ENCODE measurements around the gene TM9SF2. TPM values are rescaled to one million over a fixed set of nuclear protein-coding genes. Genes with fewer than 3 reads are reported as not detected.

The TM9SF2 gene
- total and polyA plus RNA-seq, 9 of the 15 experiments (the other 6 are each of a cell fraction or from before 2014, with no cell fraction given), result 23.3 to 83.2 (median 55.1) TPM

DNA sequence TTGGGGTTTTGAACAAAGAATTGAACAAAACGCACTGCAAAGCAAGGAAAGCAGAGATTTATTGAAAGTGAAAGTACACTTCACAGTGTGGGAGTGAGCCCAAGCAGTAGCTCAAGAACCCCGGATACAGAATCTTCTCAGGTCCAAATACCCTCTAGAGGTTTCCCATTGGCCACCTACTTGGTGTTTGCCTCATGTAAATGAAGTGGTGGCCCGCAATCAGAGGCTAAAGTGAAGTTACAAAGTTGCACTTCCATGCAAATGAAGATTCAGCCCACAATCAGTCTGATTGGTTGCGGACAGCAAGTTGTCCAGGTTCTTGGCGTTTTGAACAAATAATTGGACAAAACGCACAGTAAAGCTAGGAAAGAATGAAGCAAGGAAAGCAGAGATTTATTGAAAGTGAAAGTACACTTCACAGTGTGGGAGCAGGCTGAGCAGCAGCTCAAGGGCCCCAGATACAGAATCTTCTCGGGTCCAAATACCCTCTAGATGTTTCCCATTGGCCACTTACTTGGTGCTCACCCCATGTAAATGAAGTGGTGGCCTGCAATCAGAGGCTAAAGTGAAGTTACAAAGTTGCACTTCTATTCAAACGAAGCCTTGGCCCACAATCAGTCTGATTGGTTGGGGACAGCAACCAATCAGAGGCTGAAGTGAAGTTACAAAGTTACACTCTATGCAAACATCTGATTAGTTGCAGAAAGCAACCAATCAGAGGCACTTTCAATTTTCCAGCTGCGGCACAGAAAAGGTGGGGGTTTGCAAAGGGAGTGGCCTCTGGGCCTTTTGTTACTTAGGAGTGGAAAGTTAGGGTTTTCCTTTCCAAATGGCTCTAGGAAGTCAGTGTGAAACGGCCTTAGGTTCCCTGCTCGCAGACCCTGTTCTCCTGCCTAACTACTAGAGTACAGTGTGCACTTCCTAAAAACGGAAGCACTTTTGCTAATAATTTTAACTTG lies 4.8 kb upstream of the TM9SF2 start (continued):
- TF ChIP-seq SAP30 (IDR thresholded peaks at IDR 0.05; ENCODE audit: borderline replicate concordance, insufficient read depth, low read depth, low read length, poor library complexity, severe bottlenecking) (no peak), ZKSCAN8 (CRISPR knock-in tag; IDR thresholded peaks at IDR 0.05) (no peak), NR3C1 (CRISPR knock-in tag; IDR thresholded peaks at IDR 0.05) (no peak), ELF1 (tag; IDR thresholded peaks at IDR 0.05) (no peak), TRIM24 (IDR thresholded peaks at IDR 0.05) (no peak), MTF1 (CRISPR knock-in tag; IDR thresholded peaks at IDR 0.05; ENCODE audit: borderline replicate concordance) (no peak), PHTF2 (CRISPR knock-in tag; IDR thresholded peaks at IDR 0.05) (no peak), NFATC3 (IDR thresholded peaks at IDR 0.05) (no peak), JUND (IDR thresholded peaks at IDR 0.05; ENCODE audit: borderline replicate concordance, low read depth, low read length) (no peak), JUND (tag; IDR thresholded peaks at IDR 0.05; ENCODE audit: borderline replicate concordance, low read depth, low read length) (no peak), GTF2F1 (IDR thresholded peaks at IDR 0.05; ENCODE audit: low read depth, low read length) (no peak), NRF1 (conservative IDR thresholded peaks at IDR 0.05 in 1 of 2, IDR thresholded peaks at IDR 0.05 in 1 of 2) (0 out of 4 replicates have a peak, but pooled peaks of 1 of the 2 experiments have one; percentile 14), XRCC4 (IDR thresholded peaks at IDR 0.05; ENCODE audit: extremely low read depth, insufficient read depth, insufficient read length) (no peak), ZNF165 (CRISPR knock-in tag; IDR thresholded peaks at IDR 0.05; ENCODE audit: borderline replicate concordance) (no peak), ZBTB26 (CRISPR knock-in tag; IDR thresholded peaks at IDR 0.05) (no peak)
- TF ChIP-seq, protein P1, sequence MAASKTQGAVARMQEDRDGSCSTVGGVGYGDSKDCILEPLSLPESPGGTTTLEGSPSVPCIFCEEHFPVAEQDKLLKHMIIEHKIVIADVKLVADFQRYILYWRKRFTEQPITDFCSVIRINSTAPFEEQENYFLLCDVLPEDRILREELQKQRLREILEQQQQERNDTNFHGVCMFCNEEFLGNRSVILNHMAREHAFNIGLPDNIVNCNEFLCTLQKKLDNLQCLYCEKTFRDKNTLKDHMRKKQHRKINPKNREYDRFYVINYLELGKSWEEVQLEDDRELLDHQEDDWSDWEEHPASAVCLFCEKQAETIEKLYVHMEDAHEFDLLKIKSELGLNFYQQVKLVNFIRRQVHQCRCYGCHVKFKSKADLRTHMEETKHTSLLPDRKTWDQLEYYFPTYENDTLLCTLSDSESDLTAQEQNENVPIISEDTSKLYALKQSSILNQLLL (CRISPR knock-in tag; IDR thresholded peaks at IDR 0.05; ENCODE audit: borderline replicate concordance), result no peak
- TF ChIP-seq, protein P2, sequence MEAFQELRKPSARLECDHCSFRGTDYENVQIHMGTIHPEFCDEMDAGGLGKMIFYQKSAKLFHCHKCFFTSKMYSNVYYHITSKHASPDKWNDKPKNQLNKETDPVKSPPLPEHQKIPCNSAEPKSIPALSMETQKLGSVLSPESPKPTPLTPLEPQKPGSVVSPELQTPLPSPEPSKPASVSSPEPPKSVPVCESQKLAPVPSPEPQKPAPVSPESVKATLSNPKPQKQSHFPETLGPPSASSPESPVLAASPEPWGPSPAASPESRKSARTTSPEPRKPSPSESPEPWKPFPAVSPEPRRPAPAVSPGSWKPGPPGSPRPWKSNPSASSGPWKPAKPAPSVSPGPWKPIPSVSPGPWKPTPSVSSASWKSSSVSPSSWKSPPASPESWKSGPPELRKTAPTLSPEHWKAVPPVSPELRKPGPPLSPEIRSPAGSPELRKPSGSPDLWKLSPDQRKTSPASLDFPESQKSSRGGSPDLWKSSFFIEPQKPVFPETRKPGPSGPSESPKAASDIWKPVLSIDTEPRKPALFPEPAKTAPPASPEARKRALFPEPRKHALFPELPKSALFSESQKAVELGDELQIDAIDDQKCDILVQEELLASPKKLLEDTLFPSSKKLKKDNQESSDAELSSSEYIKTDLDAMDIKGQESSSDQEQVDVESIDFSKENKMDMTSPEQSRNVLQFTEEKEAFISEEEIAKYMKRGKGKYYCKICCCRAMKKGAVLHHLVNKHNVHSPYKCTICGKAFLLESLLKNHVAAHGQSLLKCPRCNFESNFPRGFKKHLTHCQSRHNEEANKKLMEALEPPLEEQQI (IDR thresholded peaks at IDR 0.05), result no peak; the same call in 1 of the 2 replicates
- TF ChIP-seq, protein P3, sequence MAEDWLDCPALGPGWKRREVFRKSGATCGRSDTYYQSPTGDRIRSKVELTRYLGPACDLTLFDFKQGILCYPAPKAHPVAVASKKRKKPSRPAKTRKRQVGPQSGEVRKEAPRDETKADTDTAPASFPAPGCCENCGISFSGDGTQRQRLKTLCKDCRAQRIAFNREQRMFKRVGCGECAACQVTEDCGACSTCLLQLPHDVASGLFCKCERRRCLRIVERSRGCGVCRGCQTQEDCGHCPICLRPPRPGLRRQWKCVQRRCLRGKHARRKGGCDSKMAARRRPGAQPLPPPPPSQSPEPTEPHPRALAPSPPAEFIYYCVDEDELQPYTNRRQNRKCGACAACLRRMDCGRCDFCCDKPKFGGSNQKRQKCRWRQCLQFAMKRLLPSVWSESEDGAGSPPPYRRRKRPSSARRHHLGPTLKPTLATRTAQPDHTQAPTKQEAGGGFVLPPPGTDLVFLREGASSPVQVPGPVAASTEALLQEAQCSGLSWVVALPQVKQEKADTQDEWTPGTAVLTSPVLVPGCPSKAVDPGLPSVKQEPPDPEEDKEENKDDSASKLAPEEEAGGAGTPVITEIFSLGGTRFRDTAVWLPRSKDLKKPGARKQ (CRISPR knock-in tag; IDR thresholded peaks at IDR 0.05), result no peak
